ENCODE results near the gene HCRTR2. TPM values are rescaled to one million over a fixed set of nuclear protein-coding genes. Genes with fewer than 3 reads are reported as not detected.

The HCRTR2 gene
- under 1 TPM in 1 of 4 donors, not detected in 3; 0.21 TPM for total RNA-seq

- Histone ChIP-seq H3K36me3 (no peaks in the 10 kb centered on the region), H3K27ac (no peak within 1 kb of the TSS), H3K9me3 (no peaks in the 10 kb centered on the region), H3K4me1 (peaks cover 0 to 3% of the 10 kb centered on the region in 2 donors), H3K4me3 (no peak within 1 kb of the TSS), H3K27me3 (peaks cover 0 to 4% of the 10 kb centered on the region in 2 donors)
- TF ChIP-seq, protein P1, sequence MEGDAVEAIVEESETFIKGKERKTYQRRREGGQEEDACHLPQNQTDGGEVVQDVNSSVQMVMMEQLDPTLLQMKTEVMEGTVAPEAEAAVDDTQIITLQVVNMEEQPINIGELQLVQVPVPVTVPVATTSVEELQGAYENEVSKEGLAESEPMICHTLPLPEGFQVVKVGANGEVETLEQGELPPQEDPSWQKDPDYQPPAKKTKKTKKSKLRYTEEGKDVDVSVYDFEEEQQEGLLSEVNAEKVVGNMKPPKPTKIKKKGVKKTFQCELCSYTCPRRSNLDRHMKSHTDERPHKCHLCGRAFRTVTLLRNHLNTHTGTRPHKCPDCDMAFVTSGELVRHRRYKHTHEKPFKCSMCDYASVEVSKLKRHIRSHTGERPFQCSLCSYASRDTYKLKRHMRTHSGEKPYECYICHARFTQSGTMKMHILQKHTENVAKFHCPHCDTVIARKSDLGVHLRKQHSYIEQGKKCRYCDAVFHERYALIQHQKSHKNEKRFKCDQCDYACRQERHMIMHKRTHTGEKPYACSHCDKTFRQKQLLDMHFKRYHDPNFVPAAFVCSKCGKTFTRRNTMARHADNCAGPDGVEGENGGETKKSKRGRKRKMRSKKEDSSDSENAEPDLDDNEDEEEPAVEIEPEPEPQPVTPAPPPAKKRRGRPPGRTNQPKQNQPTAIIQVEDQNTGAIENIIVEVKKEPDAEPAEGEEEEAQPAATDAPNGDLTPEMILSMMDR (IDR thresholded peaks at IDR 0.05): no peak
- no peak for TF ChIP-seq POLR2A (IDR thresholded peaks at IDR 0.05)
- no peak for DNase-seq
- intact Hi-C loops (cut with DNase I; ENCODE audit: low total_unique reads): no loop called here
Measured at GRCh38 chr6:55174211-55175026, at the start of gene HCRTR2. HCRTR2 (plus strand) TSS chr6:55174515; CDS start chr6:55174588, 73 bp downstream.

DNA sequence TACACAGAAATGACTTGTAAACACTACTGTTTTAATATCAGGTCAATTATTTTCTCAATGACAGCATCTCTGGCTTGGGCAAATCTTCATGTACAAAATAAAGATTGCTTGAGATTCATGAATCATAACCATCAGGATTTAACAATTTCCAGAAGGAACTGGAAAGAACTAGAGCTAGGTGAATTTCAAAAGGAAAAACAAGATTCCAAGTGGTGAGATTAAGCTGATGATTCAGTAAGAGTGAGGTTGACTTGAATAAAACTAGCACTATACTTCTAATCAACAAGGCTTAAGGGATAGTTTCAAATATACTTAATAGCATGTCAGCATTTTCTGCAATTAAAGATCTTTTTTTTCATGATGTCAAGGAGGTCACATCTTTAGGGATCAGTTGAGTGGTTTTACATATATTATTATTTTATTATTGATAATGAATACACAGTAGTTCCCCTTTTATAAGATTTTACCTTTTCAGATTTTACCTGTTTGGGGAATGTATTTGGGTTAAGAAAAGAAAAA lies 43.5 kb upstream of the HCRTR2 start:
- Histone ChIP-seq H3K9me3 (no peaks in the 10 kb centered on the region), H3K4me3 (no peak overlapping the region), H3K4me1 (no peaks in the 10 kb centered on the region), H3K27ac (no peak overlapping the region), H3K27me3 (no peaks in the 10 kb centered on the region), H3K36me3 (no peaks in the 10 kb centered on the region)
- no peak for TF ChIP-seq POLR2A (IDR thresholded peaks at IDR 0.05)
- TF ChIP-seq, protein P1 (IDR thresholded peaks at IDR 0.05): no peak
- intact Hi-C loops (cut with DNase I; ENCODE audit: low total_unique reads): no loop called here
- no peak for DNase-seq

- TF ChIP-seq, protein P1 (IDR thresholded peaks at IDR 0.05): no peak
- no peak for TF ChIP-seq POLR2A (IDR thresholded peaks at IDR 0.05)
Measured at GRCh38 chr6:55131616-55132015, 42.7 kb upstream of the HCRTR2 start.

GRCh38 chr6:55136916-55137315 lies 37.4 kb upstream of the HCRTR2 start:
- no peaks in the 10 kb centered on the region for H3K4me1 ChIP-seq
- no peak overlapping the region for H3K27ac ChIP-seq
- H3K36me3 ChIP-seq: no peaks in the 10 kb centered on the region
- H3K4me3 ChIP-seq: no peak overlapping the region
- H3K27me3 ChIP-seq: no peaks in the 10 kb centered on the region
- DNase-seq: no peak
- H3K9me3 ChIP-seq: no peaks in the 10 kb centered on the region
- intact Hi-C loops (cut with DNase I; ENCODE audit: low total_unique reads): no loop called here
- TF ChIP-seq, protein P1 (IDR thresholded peaks at IDR 0.05): no peak
- no peak for TF ChIP-seq POLR2A (IDR thresholded peaks at IDR 0.05)

More at GRCh38 chr6:55131616-55132015, 42.7 kb upstream of the HCRTR2 start:
- intact Hi-C loops (cut with DNase I; ENCODE audit: low total_unique reads): no loop called here
- DNase-seq: no peak
- no peaks in the 10 kb centered on the region for H3K4me1 ChIP-seq
- H3K27ac ChIP-seq: no peak overlapping the region
- H3K36me3 ChIP-seq: no peaks in the 10 kb centered on the region
- H3K27me3 ChIP-seq: no peaks in the 10 kb centered on the region
- H3K4me3 ChIP-seq: no peak overlapping the region
- H3K9me3 ChIP-seq: no peaks in the 10 kb centered on the region
